SH-SY5Y (cell line): ENCODE measurements around the gene MPEG1.

Experiments used
- GATA2 ChIP-seq: IDR thresholded peaks from 2 replicates; pipeline ENCODE4 v1.6.1; 2011; ENCODE audit warnings: mild to moderate bottlenecking, low read depth, low read length
- GATA3 ChIP-seq: IDR thresholded peaks from 2 replicates; pipeline ENCODE4 v1.6.1; 2011; ENCODE audit warnings: low read depth, mild to moderate bottlenecking, low read length, moderate library complexity

DNA sequence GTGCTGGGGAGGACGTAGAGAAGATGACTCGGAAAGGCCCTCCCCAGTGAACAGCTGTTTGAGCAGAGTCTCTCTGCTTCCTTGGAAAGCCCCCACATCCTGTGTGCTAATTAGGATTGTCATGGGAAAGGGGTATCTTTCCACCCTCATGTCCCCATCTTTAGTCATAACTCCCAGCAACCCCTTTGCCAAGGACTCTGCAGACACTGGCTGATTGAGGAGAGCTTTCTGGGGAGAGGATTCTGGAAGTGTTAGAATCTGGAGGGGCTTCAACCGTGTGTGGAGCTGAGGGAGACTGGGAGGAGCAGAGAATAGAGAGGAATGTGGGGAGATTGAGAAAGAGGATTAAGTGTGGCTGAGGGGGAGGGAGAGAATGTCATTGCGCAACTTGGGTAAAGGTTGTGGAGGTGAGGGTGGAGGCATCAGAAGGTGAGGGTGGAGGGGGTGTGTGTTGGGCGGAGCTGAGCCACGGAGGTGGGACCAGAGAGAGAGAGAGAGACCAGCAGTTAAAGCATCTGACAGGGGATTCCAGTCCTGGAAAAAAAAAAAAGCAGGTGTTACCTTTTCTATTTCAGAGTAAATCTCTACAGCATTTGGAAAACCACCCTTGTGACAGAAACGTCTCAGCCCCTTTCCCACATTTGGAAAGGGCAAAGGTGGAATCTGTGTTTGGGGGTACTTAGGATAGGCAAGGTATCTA, 38.6 kb downstream of the MPEG1 start:
- TF ChIP-seq GATA2 (no peak), GATA3 (no peak)
